Suppressor macrophage treated with lipopolysaccharide for 4 hours (primary cell): ENCODE measurements around the gene TRPC1.

Experiments
- DNase-seq: peaks from one replicate; pipeline ENCODE4 v3.0.0-alpha.2; 2020

Gene TRPC1

GRCh38 chr3:142754494-142754893 lies 30.7 kb downstream of the TRPC1 start:
- DNase-seq, result no peak

- DNase-seq, result no peak
These were observed 44.5 kb downstream of the TRPC1 start for GRCh38 chr3:142768338-142768737.

- no peak for DNase-seq
These were observed 54.1 kb downstream of the TRPC1 start for GRCh38 chr3:142777927-142778326.

GRCh38 chr3:142778541-142778940 lies 54.7 kb downstream of the TRPC1 start:
- DNase-seq, result no peak

- DNase-seq, result no peak
These were observed 55.8 kb downstream of the TRPC1 start for GRCh38 chr3:142779591-142779990.

GRCh38 chr3:142782616-142783015 lies 58.8 kb downstream of the TRPC1 start:
- DNase-seq, result no peak

- DNase-seq, result no peak
These were observed 60.4 kb downstream of the TRPC1 start for GRCh38 chr3:142784228-142784627.

GRCh38 chr3:142785996-142786395 lies 62.2 kb downstream of the TRPC1 start:
- no peak for DNase-seq

GRCh38 chr3:142787719-142788118 lies 63.9 kb downstream of the TRPC1 start:
- DNase-seq, result no peak

- no peak for DNase-seq
These were observed 70.7 kb downstream of the TRPC1 start for GRCh38 chr3:142794508-142794907.

- DNase-seq, result no peak
These were observed 71.5 kb downstream of the TRPC1 start for GRCh38 chr3:142795332-142795731.

- DNase-seq, result no peak
These were observed 73.0 kb downstream of the TRPC1 start for GRCh38 chr3:142796823-142797222.

- no peak for DNase-seq
These were observed 77.9 kb downstream of the TRPC1 start for GRCh38 chr3:142801746-142802145.

- DNase-seq, result no peak
These were observed 79.1 kb downstream of the TRPC1 start for GRCh38 chr3:142802891-142803290.

GRCh38 chr3:142808103-142808917 lies 84.5 kb downstream of the TRPC1 start:
- no peak for DNase-seq

- no peak for DNase-seq
These were observed 85.4 kb downstream of the TRPC1 start for GRCh38 chr3:142809259-142809658.

- no peak for DNase-seq
These were observed 92.0 kb downstream of the TRPC1 start for GRCh38 chr3:142815803-142816202.

GRCh38 chr3:142817356-142817755 lies 93.5 kb downstream of the TRPC1 start:
- no peak for DNase-seq

- no peak for DNase-seq
These were observed 94.1 kb downstream of the TRPC1 start for GRCh38 chr3:142817897-142818296.

GRCh38 chr3:142818651-142819050 lies 94.8 kb downstream of the TRPC1 start:
- no peak for DNase-seq

- peak; percentile 31 for DNase-seq
These were observed 95.3 kb downstream of the TRPC1 start for GRCh38 chr3:142819179-142819578.

GRCh38 chr3:142828703-142829305 lies 105.0 kb downstream of the TRPC1 start:
- DNase-seq, result peak; percentile 88

- DNase-seq, result no peak
These were observed 113.7 kb downstream of the TRPC1 start for GRCh38 chr3:142837526-142837925.

GRCh38 chr3:142839831-142840230 lies 116.0 kb downstream of the TRPC1 start:
- no peak for DNase-seq
